AG04449 (cell line): Measurements from ENCODE around the gene RSRC2.
"Not testable (repeated sequence)": the region's sequence is repeated elsewhere in the genome, so short reads cannot be mapped to it uniquely, and the experiment has no call there.

Experiments
- CTCF ChIA-PET: fragments of 350-600 bp; formaldehyde crosslinking; extraction: SDS; loops from one replicate; lab custom pipeline; 2021; ENCODE audit warnings: antibody characterized with exemption; lab: Yijun Ruan, JAX
- POLR2A ChIA-PET: fragments of 400-600, 350-600 bp; formaldehyde crosslinking; extraction: SDS; loops from one replicate; lab custom pipeline; 2020; ENCODE audit warnings: antibody characterized with exemption, inconsistent platforms; lab: Yijun Ruan, JAX
- DNase-seq: peaks from one replicate; pipeline ENCODE4 v3.0.0-alpha.2; 2010; ENCODE audit warnings: low read depth, low spot score
- H3K4me3 ChIP-seq: 2 replicates; pipeline ENCODE4 v1.5.1; 2011; ENCODE audit warnings: low read depth, mild to moderate bottlenecking, control low read depth, low read length
- CTCF ChIP-seq: IDR thresholded peaks from one replicate; pipeline ENCODE4 v1.5.1; 2011; ENCODE audit warnings: mild to moderate bottlenecking, moderate library complexity, low read length, control low read depth, inconsistent platforms; ENCODE audit not compliant: insufficient read depth; ENCODE audit errors: missing control alignments

Gene RSRC2

GRCh38 chr12:122481861-122482260 is 44.9 kb downstream of the RSRC2 start:
- CTCF ChIA-PET = interaction anchor here (1.3 kb wide), 1 partner anchor 127 kb away, joined by 5 read pairs; no protein-coding TSS in a partner anchor
- no peak for TF ChIP-seq CTCF
- no peak for DNase-seq
- H3K4me3 ChIP-seq = no peak overlapping the region
- POLR2A ChIA-PET = no interaction called here

GRCh38 chr12:122480753-122481152 is 46.0 kb downstream of the RSRC2 start:
- no peak for DNase-seq
- CTCF ChIA-PET = interaction anchor here (0.8 to 1.7 kb wide), 5 partner anchors 8 to 126 kb away, joined by 3 to 15 read pairs (median 4); no protein-coding TSS in a partner anchor
- H3K4me3 ChIP-seq = no peak overlapping the region
- no peak for TF ChIP-seq CTCF
- POLR2A ChIA-PET = no interaction called here

- DNase-seq = no peak
- CTCF ChIA-PET = interaction anchor here (1.3 to 7.7 kb wide), 4 partner anchors 15 to 118 kb away, joined by 3 to 184 read pairs (median 44); no protein-coding TSS in a partner anchor
- H3K4me3 ChIP-seq = no peak overlapping the region
- POLR2A ChIA-PET = no interaction called here
- TF ChIP-seq CTCF = no peak
Measured at GRCh38 chr12:122474324-122474716, 52.4 kb downstream of the RSRC2 start.

- TF ChIP-seq CTCF = no peak
- POLR2A ChIA-PET = interaction anchor here (0.7 to 1.3 kb wide), 2 partner anchors 74 to 90 kb away, joined by 3 read pairs; no protein-coding TSS in a partner anchor
- no peak for DNase-seq
- no peak overlapping the region for H3K4me3 ChIP-seq
- CTCF ChIA-PET = interaction anchor here (0.6 to 7.7 kb wide), 15 partner anchors 7 to 138 kb away, joined by 3 to 184 read pairs (median 4); no protein-coding TSS in a partner anchor
Measured at GRCh38 chr12:122473543-122474323, 53.0 kb downstream of the RSRC2 start.

GRCh38 chr12:122471324-122472226 is 55.2 kb downstream of the RSRC2 start:
- ChIA-PET POLR2A (interaction anchor here (0.7 to 1.3 kb wide), 3 partner anchors 53 to 72 kb away, joined by 3 to 4 read pairs (median 3); no protein-coding TSS in a partner anchor), CTCF (interaction anchor here (0.6 to 7.7 kb wide), 38 partner anchors 9 to 294 kb away, joined by 3 to 184 read pairs (median 4); partner anchors contain the start of genes CLIP1 and ZCCHC8)
- DNase-seq = no peak

GRCh38 chr12:122470576-122470975 is 56.2 kb downstream of the RSRC2 start:
- ChIA-PET CTCF (interaction anchor here (1.7 to 7.7 kb wide), 9 partner anchors 10 to 178 kb away, joined by 4 to 184 read pairs (median 21); partner anchors contain the start of gene CLIP1), POLR2A (interaction anchor here (1.0 kb wide), 1 partner anchor 56 kb away, joined by 4 read pairs; the partner anchor contains the start of genes KNTC1 and RSRC2)
- H3K4me3 ChIP-seq, DNase-seq: not testable (repeated sequence)

More at GRCh38 chr12:122471324-122472226, 55.2 kb downstream of the RSRC2 start:
- peak; percentile 59 for TF ChIP-seq CTCF
- H3K4me3 ChIP-seq = no peak overlapping the region

- POLR2A ChIA-PET = interaction anchor here (1.0 kb wide), 1 partner anchor 57 kb away, joined by 4 read pairs; the partner anchor contains the start of genes KNTC1 and RSRC2
Measured at GRCh38 chr12:122469856-122470255, 56.9 kb downstream of the RSRC2 start.

More at GRCh38 chr12:122469856-122470255, 56.9 kb downstream of the RSRC2 start:
- DNase-seq, H3K4me3 ChIP-seq: not testable (repeated sequence)
- CTCF ChIA-PET = interaction anchor here (1.1 to 7.7 kb wide), 6 partner anchors 11 to 134 kb away, joined by 4 to 184 read pairs (median 32); partner anchors contain the start of gene CLIP1
